ENCODE data around the gene CDC34. TPM values are rescaled to one million over a fixed set of nuclear protein-coding genes. Genes with fewer than 3 reads are reported as not detected.
A peak's percentile ranks its signal among the peaks of the same experiment; 100 is the strongest.

CDC34 gene
- total and polyA plus RNA-seq, 9 of the 15 experiments (the other 6 are each of a cell fraction or from before 2014, with no cell fraction given), result 0.80 to 203 (median 65.5) TPM

DNA sequence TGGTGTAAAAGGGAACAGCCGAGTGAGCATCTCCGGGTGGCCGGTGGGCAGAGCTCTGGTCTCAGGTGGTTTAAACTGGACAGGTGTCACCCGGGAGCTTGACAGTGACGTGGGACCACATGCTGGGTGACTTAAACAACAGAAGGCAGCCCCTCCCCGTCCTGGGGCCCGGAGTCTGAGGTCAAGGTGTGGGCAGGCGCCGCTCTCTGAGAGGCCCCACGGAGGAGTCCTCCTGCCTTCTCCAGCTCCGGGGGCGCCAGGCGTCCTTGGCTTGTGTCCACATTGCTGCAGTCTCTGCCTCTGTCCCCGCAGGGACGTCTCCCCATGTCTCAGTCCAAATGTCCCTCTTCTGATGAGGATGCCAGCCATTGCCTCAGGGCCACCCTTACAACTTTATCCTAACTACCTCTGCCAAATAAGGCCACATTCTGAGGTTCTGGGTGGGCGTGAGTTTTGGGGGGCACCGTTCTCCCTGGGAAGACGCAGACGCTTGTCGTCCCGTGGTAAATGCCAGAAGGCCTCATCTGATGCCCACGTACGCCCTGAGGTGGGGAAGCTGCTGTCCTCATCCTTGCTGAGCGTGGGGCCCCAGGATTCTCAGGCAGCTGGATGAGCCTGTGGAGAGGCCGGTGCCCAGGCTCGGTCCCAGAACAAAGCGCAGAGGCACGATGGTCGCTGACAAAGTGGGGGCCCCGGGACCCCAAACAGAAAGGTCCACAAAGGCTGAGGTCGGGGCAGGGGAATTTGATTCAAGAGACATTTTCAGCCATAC is 25.2 kb downstream of the CDC34 start (continued):
- no peak for TF ChIP-seq RB1 (IDR thresholded peaks at IDR 0.05; ENCODE audit: low read depth)
- TF ChIP-seq, protein P1, sequence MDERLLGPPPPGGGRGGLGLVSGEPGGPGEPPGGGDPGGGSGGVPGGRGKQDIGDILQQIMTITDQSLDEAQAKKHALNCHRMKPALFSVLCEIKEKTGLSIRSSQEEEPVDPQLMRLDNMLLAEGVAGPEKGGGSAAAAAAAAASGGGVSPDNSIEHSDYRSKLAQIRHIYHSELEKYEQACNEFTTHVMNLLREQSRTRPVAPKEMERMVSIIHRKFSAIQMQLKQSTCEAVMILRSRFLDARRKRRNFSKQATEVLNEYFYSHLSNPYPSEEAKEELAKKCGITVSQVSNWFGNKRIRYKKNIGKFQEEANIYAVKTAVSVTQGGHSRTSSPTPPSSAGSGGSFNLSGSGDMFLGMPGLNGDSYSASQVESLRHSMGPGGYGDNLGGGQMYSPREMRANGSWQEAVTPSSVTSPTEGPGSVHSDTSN (CRISPR knock-in tag; IDR thresholded peaks at IDR 0.05; ENCODE audit: low read depth), result no peak
- TF ChIP-seq, protein P1 (tag; conservative IDR thresholded peaks at IDR 0.05; ENCODE audit: low read depth), result no peak
- TF ChIP-seq RBFOX2 (IDR thresholded peaks at IDR 0.05; ENCODE audit: low read depth, low read length), result peak; percentile 9; the same call in 1 of the 2 replicates
- TF ChIP-seq ZKSCAN1 (IDR thresholded peaks at IDR 0.05; ENCODE audit: low read depth, low read length), result no peak
- TF ChIP-seq ZFP30 (CRISPR knock-in tag; IDR thresholded peaks at IDR 0.05; ENCODE audit: borderline replicate concordance), result no peak
- no peak for TF ChIP-seq MAFF (IDR thresholded peaks at IDR 0.05; ENCODE audit: low read length)
- no peak for TF ChIP-seq EP300 (IDR thresholded peaks at IDR 0.05; ENCODE audit: low read length)
- no peak for TF ChIP-seq ZNF3 (CRISPR knock-in tag; IDR thresholded peaks at IDR 0.05)
- no peak for TF ChIP-seq COPS2 (conservative IDR thresholded peaks at IDR 0.05)
- TF ChIP-seq ZNF23 (CRISPR knock-in tag; IDR thresholded peaks at IDR 0.05), result no peak
- no peak for TF ChIP-seq ZNF121 (CRISPR knock-in tag; conservative IDR thresholded peaks at IDR 0.05)
- no peak for TF ChIP-seq ILK (tag; IDR thresholded peaks at IDR 0.05; ENCODE audit: borderline replicate concordance, low read depth)
- TF ChIP-seq ZNF311 (CRISPR knock-in tag; IDR thresholded peaks at IDR 0.05), result no peak
- no peak for TF ChIP-seq NFYB (IDR thresholded peaks at IDR 0.05; ENCODE audit: extremely low read depth, insufficient read length)
- TF ChIP-seq XRCC4 (IDR thresholded peaks at IDR 0.05; ENCODE audit: extremely low read depth, insufficient read depth, insufficient read length), result no peak
- no peak for TF ChIP-seq FOXJ3 (CRISPR knock-in tag; IDR thresholded peaks at IDR 0.05)
- TF ChIP-seq CC2D1A (IDR thresholded peaks at IDR 0.05), result no peak
- peak; percentile 42 for TF ChIP-seq NFIC (IDR thresholded peaks at IDR 0.05)
- TF ChIP-seq ZBTB1 (CRISPR knock-in tag; IDR thresholded peaks at IDR 0.05; ENCODE audit: borderline replicate concordance, low read depth), result no peak
- TF ChIP-seq, protein P2, sequence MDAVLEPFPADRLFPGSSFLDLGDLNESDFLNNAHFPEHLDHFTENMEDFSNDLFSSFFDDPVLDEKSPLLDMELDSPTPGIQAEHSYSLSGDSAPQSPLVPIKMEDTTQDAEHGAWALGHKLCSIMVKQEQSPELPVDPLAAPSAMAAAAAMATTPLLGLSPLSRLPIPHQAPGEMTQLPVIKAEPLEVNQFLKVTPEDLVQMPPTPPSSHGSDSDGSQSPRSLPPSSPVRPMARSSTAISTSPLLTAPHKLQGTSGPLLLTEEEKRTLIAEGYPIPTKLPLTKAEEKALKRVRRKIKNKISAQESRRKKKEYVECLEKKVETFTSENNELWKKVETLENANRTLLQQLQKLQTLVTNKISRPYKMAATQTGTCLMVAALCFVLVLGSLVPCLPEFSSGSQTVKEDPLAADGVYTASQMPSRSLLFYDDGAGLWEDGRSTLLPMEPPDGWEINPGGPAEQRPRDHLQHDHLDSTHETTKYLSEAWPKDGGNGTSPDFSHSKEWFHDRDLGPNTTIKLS (IDR thresholded peaks at IDR 0.05; ENCODE audit: borderline replicate concordance, low read depth), result no peak
- TF ChIP-seq, protein P3, sequence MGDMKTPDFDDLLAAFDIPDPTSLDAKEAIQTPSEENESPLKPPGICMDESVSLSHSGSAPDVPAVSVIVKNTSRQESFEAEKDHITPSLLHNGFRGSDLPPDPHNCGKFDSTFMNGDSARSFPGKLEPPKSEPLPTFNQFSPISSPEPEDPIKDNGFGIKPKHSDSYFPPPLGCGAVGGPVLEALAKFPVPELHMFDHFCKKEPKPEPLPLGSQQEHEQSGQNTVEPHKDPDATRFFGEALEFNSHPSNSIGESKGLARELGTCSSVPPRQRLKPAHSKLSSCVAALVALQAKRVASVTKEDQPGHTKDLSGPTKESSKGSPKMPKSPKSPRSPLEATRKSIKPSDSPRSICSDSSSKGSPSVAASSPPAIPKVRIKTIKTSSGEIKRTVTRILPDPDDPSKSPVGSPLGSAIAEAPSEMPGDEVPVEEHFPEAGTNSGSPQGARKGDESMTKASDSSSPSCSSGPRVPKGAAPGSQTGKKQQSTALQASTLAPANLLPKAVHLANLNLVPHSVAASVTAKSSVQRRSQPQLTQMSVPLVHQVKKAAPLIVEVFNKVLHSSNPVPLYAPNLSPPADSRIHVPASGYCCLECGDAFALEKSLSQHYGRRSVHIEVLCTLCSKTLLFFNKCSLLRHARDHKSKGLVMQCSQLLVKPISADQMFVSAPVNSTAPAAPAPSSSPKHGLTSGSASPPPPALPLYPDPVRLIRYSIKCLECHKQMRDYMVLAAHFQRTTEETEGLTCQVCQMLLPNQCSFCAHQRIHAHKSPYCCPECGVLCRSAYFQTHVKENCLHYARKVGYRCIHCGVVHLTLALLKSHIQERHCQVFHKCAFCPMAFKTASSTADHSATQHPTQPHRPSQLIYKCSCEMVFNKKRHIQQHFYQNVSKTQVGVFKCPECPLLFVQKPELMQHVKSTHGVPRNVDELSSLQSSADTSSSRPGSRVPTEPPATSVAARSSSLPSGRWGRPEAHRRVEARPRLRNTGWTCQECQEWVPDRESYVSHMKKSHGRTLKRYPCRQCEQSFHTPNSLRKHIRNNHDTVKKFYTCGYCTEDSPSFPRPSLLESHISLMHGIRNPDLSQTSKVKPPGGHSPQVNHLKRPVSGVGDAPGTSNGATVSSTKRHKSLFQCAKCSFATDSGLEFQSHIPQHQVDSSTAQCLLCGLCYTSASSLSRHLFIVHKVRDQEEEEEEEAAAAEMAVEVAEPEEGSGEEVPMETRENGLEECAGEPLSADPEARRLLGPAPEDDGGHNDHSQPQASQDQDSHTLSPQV (IDR thresholded peaks at IDR 0.05), result peak; percentile 68; the same call in 1 of the 2 replicates

All from K562 (cell line).